HepG2 (cell line): ENCODE results near the gene ZCWPW2. TPM values are rescaled to one million over a fixed set of nuclear protein-coding genes. Genes with fewer than 3 reads are reported as not detected.

Experiments used
- HDAC6 ChIP-seq: fragments of 200-600 bp; sonication (generic); IDR thresholded peaks from 2 replicates; pipeline ENCODE4 v1.7.0; 2017; ENCODE audit warnings: mild to moderate bottlenecking, antibody characterized with exemption, low read length, low read depth
- KDM1A ChIP-seq: IDR thresholded peaks from 2 replicates; pipeline ENCODE4 v1.6.1; 2016; ENCODE audit warnings: missing compliant biosample characterization
- MAZ ChIP-seq, 2 experiments: sonication (generic) in 1 of 2; formaldehyde crosslinking in 1 of 2; IDR thresholded peaks; 2 replicates each; pipeline versions ENCODE4 v1.5.0 to v1.6.1; 2012 to 2020; ENCODE audit warnings: low read depth in 2 of 2, mild to moderate bottlenecking in 2 of 2, borderline replicate concordance in 1 of 2, improper control_type of control experiment in 1 of 2, low read length in 1 of 2, missing genetic modification reagents in 1 of 2, moderate library complexity in 1 of 2
- MEIS2 ChIP-seq: sonication (generic); formaldehyde crosslinking; IDR thresholded peaks from 2 replicates; pipeline ENCODE4 v1.9.0; 2021; ENCODE audit warnings: mild to moderate bottlenecking, missing genetic modification reagents
- MYPOP ChIP-seq: sonication (generic); formaldehyde crosslinking; IDR thresholded peaks from 2 replicates; pipeline ENCODE4 v1.8.1; 2023; ENCODE audit warnings: mild to moderate bottlenecking, moderate library complexity, missing genetic modification reagents
- PRDM4 ChIP-seq: sonication (generic); formaldehyde crosslinking; IDR thresholded peaks from 2 replicates; pipeline ENCODE4 v1.9.0; 2021; ENCODE audit warnings: missing genetic modification reagents, borderline replicate concordance
- RAD51 ChIP-seq: fragments of 450-650 bp; IDR thresholded peaks from 2 replicates; pipeline ENCODE4 v1.6.1; 2016; ENCODE audit warnings: borderline replicate concordance
- RFX1 ChIP-seq: fragments of 450-650 bp; IDR thresholded peaks from 2 replicates; pipeline ENCODE4 v1.6.1; 2017
- SALL1 ChIP-seq: sonication (generic); formaldehyde crosslinking; IDR thresholded peaks from 2 replicates; pipeline ENCODE4 v1.8.0; 2022; ENCODE audit warnings: mild to moderate bottlenecking, missing genetic modification reagents
- SPEN ChIP-seq: sonication (generic); formaldehyde crosslinking; IDR thresholded peaks from 2 replicates; pipeline ENCODE4 v1.5.1; 2020; ENCODE audit warnings: low read depth, mild to moderate bottlenecking, missing genetic modification reagents
- STAT6 ChIP-seq: sonication (generic); formaldehyde crosslinking; IDR thresholded peaks from 2 replicates; pipeline ENCODE4 v1.4.0; 2020; ENCODE audit warnings: missing genetic modification reagents, mild to moderate bottlenecking, borderline replicate concordance
- ZGPAT ChIP-seq: IDR thresholded peaks from 2 replicates; pipeline ENCODE4 v1.6.1; 2016; ENCODE audit warnings: mild to moderate bottlenecking
- ZNF329 ChIP-seq: sonication (generic); formaldehyde crosslinking; IDR thresholded peaks from 2 replicates; pipeline ENCODE4 v1.9.0; 2021; ENCODE audit warnings: low read depth, mild to moderate bottlenecking, missing genetic modification reagents
- ZNF354B ChIP-seq: sonication (generic); formaldehyde crosslinking; IDR thresholded peaks from 2 replicates; pipeline ENCODE4 v1.8.0; 2022; ENCODE audit warnings: mild to moderate bottlenecking, missing genetic modification reagents
- ZNF44 ChIP-seq: sonication (generic); formaldehyde crosslinking; IDR thresholded peaks from 2 replicates; pipeline ENCODE4 v1.5.1; 2020; ENCODE audit warnings: mild to moderate bottlenecking, missing genetic modification reagents
- ZNF512B ChIP-seq: sonication (generic); formaldehyde crosslinking; IDR thresholded peaks from 2 replicates; pipeline ENCODE4 v1.5.1; 2020; ENCODE audit warnings: missing genetic modification reagents, mild to moderate bottlenecking, borderline replicate concordance
- ZNF761 ChIP-seq: sonication (generic); formaldehyde crosslinking; conservative IDR thresholded peaks from 2 replicates; pipeline ENCODE4 v1.4.0; 2020; ENCODE audit warnings: mild to moderate bottlenecking, missing genetic modification reagents
- polyA plus RNA-seq, 8 experiments: library from polyadenylated mRNA; depleted of rRNA in 3 of 8; stranded (reverse) in 7 of 8; unstranded in 1 of 8; fragments of >200 nt; fragmentation: Illumina TruSeq in 4 of 8; extraction: Trizol in 4 of 8; gene quantifications; 2 replicates each; pipeline versions ENCODE4 v1.2.1 to v1.2.3, GENCODE V29; 2011 to 2016; ENCODE audit warnings: low read depth in 4 of 8, missing spikeins in 1 of 8, mixed read lengths in 1 of 8; ENCODE audit not compliant: insufficient read depth in 1 of 8
- total RNA-seq, 5 experiments: library from RNA; depleted of rRNA; stranded (reverse); fragments of >200 nt; fragmentation: Illumina TruSeq; extraction: Trizol; gene quantifications; 2 replicates each; pipeline ENCODE4 v1.2.3, GENCODE V29; 2016; ENCODE audit warnings: low read depth in 1 of 5

The ZCWPW2 gene
- total and polyA plus RNA-seq, 2 of the 13 experiments (the other 11 are each of a cell fraction or from before 2014, with no cell fraction given), result 0.17 to 0.53 TPM

- TF ChIP-seq ZNF761 (CRISPR knock-in tag) (peak; percentile 56), SALL1 (CRISPR knock-in tag) (peak; percentile 88), KDM1A (CRISPR knock-in tag) (no peak), HDAC6 (no peak), MEIS2 (CRISPR knock-in tag) (no peak), MAZ (IDR thresholded peaks at IDR 0.05; ENCODE audit: borderline replicate concordance, low read depth, low read length) (peak; percentile 79), MAZ (CRISPR knock-in tag; IDR thresholded peaks at IDR 0.05; ENCODE audit: low read depth) (peak; percentile 87), ZNF354B (no peak), ZNF512B (CRISPR knock-in tag) (no peak), ZNF329 (0 out of 2 replicates have a peak, but pooled peaks have one; percentile 38), MYPOP (CRISPR knock-in tag) (peak; percentile 51), PRDM4 (CRISPR knock-in tag) (no peak), ZGPAT (CRISPR knock-in tag) (peak; percentile 95), STAT6 (CRISPR knock-in tag) (peak; percentile 68; the same call in 1 of the 2 replicates), RAD51 (no peak), RFX1 (peak; percentile 15; the same call in 1 of the 2 replicates), SPEN (CRISPR knock-in tag) (peak; percentile 87), ZNF44 (CRISPR knock-in tag) (no peak; the same call in 1 of the 2 replicates)
Observed at GRCh38 chr3:28348629-28349468, at the start of gene ZCWPW2, which contains the start of gene AZI2 (continued).
